Right renal pelvis (tissue), 4 donors: ENCODE data around the gene FAM24A. TPM values are rescaled to one million over a fixed set of nuclear protein-coding genes. Genes with fewer than 3 reads are reported as not detected.

ENCODE experiments used
- DNase-seq, 4 donors: peaks; one replicate each; pipeline ENCODE4 v3.0.0-alpha.2; 2013; ENCODE audit warnings: low read depth in 4 of 4, low spot score in 3 of 4, missing footprints in 1 of 4
- polyA plus RNA-seq, 4 donors: library from polyadenylated mRNA; unstranded; fragments of 120-200 nt; gene quantifications; one replicate each; pipeline ENCODE4 v1.2.1, GENCODE V29; 2013; ENCODE audit not compliant: insufficient read length in 4 of 4

FAM24A gene
- polyA plus RNA-seq, 4 donors, result not detected

GRCh38 chr10:122915700-122916099 is 5.3 kb downstream of the FAM24A start:
- DNase-seq, result no peak

GRCh38 chr10:122930140-122930539 is 19.7 kb downstream of the FAM24A start:
- no peak for DNase-seq

DNA sequence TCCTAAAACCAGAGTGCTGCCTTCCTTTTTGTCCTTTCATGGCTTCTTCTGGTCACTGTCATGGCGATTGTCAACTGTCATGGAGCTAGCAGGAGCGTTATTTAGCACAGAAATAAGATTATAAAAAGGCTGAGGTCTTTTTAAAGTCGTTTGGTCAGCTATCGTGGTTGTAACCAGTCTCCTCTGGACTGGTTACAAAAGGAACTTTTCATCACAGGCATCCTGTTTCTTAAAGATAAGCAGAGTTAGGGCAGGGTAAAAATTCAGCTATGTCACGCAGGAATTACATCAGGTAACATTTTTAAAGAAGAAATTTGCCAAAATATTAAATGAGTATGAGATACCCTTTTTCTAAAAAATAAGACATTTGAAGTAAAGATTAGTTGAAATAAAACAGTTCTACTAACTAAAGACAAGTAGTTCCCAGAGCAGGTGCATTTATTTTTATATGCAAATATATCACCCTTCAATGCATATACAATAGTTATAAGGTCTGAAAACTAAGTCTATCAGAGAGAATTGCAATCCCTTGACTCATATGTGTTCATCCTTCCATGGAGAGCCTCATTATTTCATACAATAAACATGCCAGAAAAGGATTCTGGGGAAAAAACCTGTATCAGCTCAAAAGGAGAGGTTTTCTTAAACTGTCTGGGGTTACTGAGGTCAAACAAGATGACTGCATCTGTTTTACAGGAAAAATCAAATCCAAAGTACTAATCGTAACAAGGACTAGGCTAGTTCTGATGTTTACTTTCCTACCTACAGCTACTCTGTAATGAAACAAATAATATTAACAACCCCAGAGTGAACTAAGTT is 20.9 kb downstream of the FAM24A start:
- DNase-seq, result no peak

DNA sequence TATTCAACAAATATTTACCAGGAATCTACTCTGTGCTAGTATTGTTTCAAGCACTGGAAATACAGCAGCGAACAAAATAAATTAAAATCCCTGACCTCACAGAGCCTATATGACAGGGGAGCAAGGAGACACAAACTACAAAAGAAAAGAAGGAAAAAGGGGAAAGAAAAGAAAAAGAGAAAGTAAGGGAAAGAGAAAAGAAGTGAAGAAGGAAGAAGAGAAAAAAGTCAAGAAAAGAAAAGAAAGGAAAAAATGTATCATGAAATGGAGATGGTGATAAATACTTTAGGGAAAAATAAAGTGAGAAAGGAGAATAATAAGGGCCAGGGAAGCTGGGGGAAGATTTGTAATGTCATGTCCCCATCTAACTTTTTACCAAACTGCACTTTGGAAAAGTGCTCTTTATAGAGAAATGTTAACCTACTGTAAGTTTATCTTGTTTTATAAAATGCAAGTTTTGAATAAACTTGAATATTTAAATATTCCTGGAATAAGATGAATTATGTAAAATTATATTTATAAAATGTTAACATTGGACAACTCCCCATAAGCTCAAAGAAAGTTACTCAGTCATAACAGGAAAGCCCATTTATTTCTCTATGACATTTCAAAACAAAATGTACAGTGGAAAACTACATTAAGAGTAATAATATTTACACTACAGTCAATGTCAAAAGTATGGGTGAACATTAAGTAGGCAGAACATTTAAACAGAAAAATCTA is 28.9 kb downstream of the FAM24A start:
- no peak for DNase-seq

- DNase-seq, result no peak
Measured at GRCh38 chr10:122939856-122940543, 29.6 kb downstream of the FAM24A start.

- DNase-seq, result no peak
Measured at GRCh38 chr10:122949296-122949695, 38.9 kb downstream of the FAM24A start.

GRCh38 chr10:122953902-122954730 is 43.7 kb downstream of the FAM24A start, which contains the start of gene C10orf88:
Gene C10orf88 (minus strand): TSS chr10:122954227. CDS start chr10:122954178, 49 bp downstream.
- peak; percentile 94 to 97 (median 96) for DNase-seq

DNA sequence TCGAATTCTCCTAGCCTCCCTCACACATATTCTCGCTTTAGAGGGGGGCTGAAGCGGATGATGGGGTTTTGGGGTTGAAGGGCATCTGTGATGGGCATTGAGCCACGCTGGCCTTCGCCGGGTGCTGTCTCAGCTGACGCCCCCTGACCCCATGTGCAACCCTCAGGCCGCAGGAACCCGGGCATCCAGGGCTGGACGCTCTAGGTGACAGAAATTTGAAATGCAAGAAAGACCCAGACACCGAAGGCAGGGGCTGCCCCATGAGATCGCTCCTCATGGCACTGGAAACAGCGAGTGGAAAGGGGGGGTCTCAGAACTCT is 44.3 kb downstream of the FAM24A start:
- no peak for DNase-seq

DNA sequence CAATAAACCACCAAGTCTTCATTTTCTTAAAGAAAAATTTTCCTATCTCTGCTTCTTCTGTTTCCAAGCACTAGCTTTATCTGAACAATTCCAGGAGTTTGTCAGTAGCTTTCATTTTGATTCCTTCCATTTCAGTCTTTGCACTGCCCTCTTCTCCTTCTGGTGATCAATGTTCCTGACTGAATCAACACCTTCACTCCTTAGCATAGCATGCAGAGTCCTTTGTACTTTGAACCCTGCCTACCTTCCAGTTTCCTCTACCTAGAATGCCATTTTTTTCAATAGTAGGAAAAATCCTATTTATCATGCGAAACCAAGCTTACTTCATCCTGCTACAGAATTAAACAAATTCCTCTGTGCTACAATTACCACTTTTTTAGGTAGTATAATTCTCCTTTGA is 45.5 kb downstream of the FAM24A start:
- DNase-seq, result no peak

- DNase-seq, result no peak
Measured at GRCh38 chr10:122957474-122957873, 47.1 kb downstream of the FAM24A start.

- no peak for DNase-seq
Measured at GRCh38 chr10:122962405-122962804, 52.0 kb downstream of the FAM24A start.

Other genes starting within 250 kb of the FAM24A start
- gene C10orf120, start 210.8 kb upstream of the FAM24A start, polyA plus RNA-seq, result not detected
- gene CUZD1, start 64.8 kb upstream of the FAM24A start, polyA plus RNA-seq, result 1 to 10 TPM; 1.1 to 2.3 (median 1.5) TPM
- 1 to 10 TPM; 4.2 to 5.4 (median 4.9) TPM for gene FAM24B, start 31.0 kb upstream of the FAM24A start, polyA plus RNA-seq
- 10 to 100 TPM; 15.7 to 22.0 (median 19.9) TPM for gene C10orf88, start 43.6 kb downstream of the FAM24A start, polyA plus RNA-seq
- 10 to 100 TPM in 1 of 4 donors, 1 to 10 TPM in 3; 8.0 to 10.4 (median 8.3) TPM for gene PSTK, start 69.8 kb downstream of the FAM24A start, polyA plus RNA-seq
- gene IKZF5, start 98.2 kb downstream of the FAM24A start, polyA plus RNA-seq, result 10 to 100 TPM; 18.6 to 27.5 (median 25.2) TPM
- gene ACADSB, start 98.4 kb downstream of the FAM24A start, polyA plus RNA-seq, result 10 to 100 TPM; 21.3 to 33.2 (median 27.8) TPM
- not detected for gene HMX3, start 225.4 kb downstream of the FAM24A start, polyA plus RNA-seq
- 1 to 10 TPM; 1.3 to 2.9 (median 1.9) TPM for gene HMX2, start 237.5 kb downstream of the FAM24A start, polyA plus RNA-seq
- 100 to 1,000 TPM; 121 to 137 (median 128) TPM for gene BUB3, start 243.8 kb downstream of the FAM24A start, polyA plus RNA-seq